ENCODE data around the gene LTV1.

The LTV1 gene

GRCh38 chr6:143880412-143880811, 37.3 kb downstream of the LTV1 start:
- no peak for TF ChIP-seq CTCF (IDR thresholded peaks at IDR 0.05; ENCODE audit: borderline replicate concordance, insufficient read depth, low read depth, low read length)
- no peak overlapping the region for H3K4me3 ChIP-seq (ENCODE audit: low read depth, low read length)

- TF ChIP-seq CTCF (IDR thresholded peaks at IDR 0.05; ENCODE audit: borderline replicate concordance, insufficient read depth, low read depth, low read length) = no peak
- H3K4me3 ChIP-seq (ENCODE audit: low read depth, low read length) = no peak overlapping the region
Measured at GRCh38 chr6:143882401-143882930, 39.3 kb downstream of the LTV1 start.

GRCh38 chr6:143884216-143884900, 41.2 kb downstream of the LTV1 start:
- TF ChIP-seq CTCF (IDR thresholded peaks at IDR 0.05; ENCODE audit: borderline replicate concordance, insufficient read depth, low read depth, low read length) = no peak
- H3K4me3 ChIP-seq (ENCODE audit: low read depth, low read length) = no peak overlapping the region

- H3K4me3 ChIP-seq (ENCODE audit: low read depth, low read length) = no peak overlapping the region
- TF ChIP-seq CTCF (IDR thresholded peaks at IDR 0.05; ENCODE audit: borderline replicate concordance, insufficient read depth, low read depth, low read length) = no peak
Measured at GRCh38 chr6:143885116-143885515, 42.0 kb downstream of the LTV1 start.

- no peak for TF ChIP-seq CTCF (IDR thresholded peaks at IDR 0.05; ENCODE audit: borderline replicate concordance, insufficient read depth, low read depth, low read length)
- H3K4me3 ChIP-seq (ENCODE audit: low read depth, low read length) = no peak overlapping the region
Measured at GRCh38 chr6:143894655-143895054, 51.5 kb downstream of the LTV1 start.

GRCh38 chr6:143896126-143896860, 53.2 kb downstream of the LTV1 start:
- no peak for TF ChIP-seq CTCF (IDR thresholded peaks at IDR 0.05; ENCODE audit: borderline replicate concordance, insufficient read depth, low read depth, low read length)
- no peak overlapping the region for H3K4me3 ChIP-seq (ENCODE audit: low read depth, low read length)

- H3K4me3 ChIP-seq (ENCODE audit: low read depth, low read length) = no peak overlapping the region
- TF ChIP-seq CTCF (IDR thresholded peaks at IDR 0.05; ENCODE audit: borderline replicate concordance, insufficient read depth, low read depth, low read length) = no peak
Measured at GRCh38 chr6:143900358-143900757, 57.2 kb downstream of the LTV1 start.
